ENCODE data around the gene SAGE1.
"Not testable (repeated sequence)": the region's sequence is repeated elsewhere in the genome, so short reads cannot be mapped to it uniquely, and the experiment has no call there.

The SAGE1 gene

GRCh38 chrX:135893294-135893817, at the start of gene SAGE1, which contains the start of gene CT45A10:
TSS of gene SAGE1 (plus strand) at chrX:135893716. CDS start at chrX:135896243, 2,527 bp downstream.
TSS of gene CT45A10 (minus strand) at chrX:135893444. CDS start at chrX:135885344, 8,100 bp downstream.
- in situ Hi-C loops (cut with MboI; ENCODE audit: low sequenced_read_pairs), result no loop called here

GRCh38 chrX:135854438-135854837, 39.1 kb upstream of the SAGE1 start, which contains the start of gene CT45A8:
TSS of gene CT45A8 (minus strand) at chrX:135854538. CDS start at chrX:135850783, 3,755 bp downstream.
- in situ Hi-C loops (cut with MboI; ENCODE audit: low sequenced_read_pairs), result not testable (repeated sequence)

- in situ Hi-C loops (cut with MboI; ENCODE audit: low sequenced_read_pairs), result not testable (repeated sequence)
These were observed 21.8 kb upstream of the SAGE1 start, which contains the start of gene CT45A9 for GRCh38 chrX:135871712-135872111. TSS of gene CT45A9 (minus strand) at chrX:135871812. CDS start at chrX:135868061, 3,751 bp downstream.

- in situ Hi-C loops (cut with MboI; ENCODE audit: low sequenced_read_pairs), result not testable (repeated sequence)
These were observed 10.8 kb upstream of the SAGE1 start for GRCh38 chrX:135882741-135883140.

GRCh38 chrX:135888230-135888629, 5.3 kb upstream of the SAGE1 start:
- in situ Hi-C loops (cut with MboI; ENCODE audit: low sequenced_read_pairs), result not testable (repeated sequence)

- in situ Hi-C loops (cut with MboI; ENCODE audit: low sequenced_read_pairs), result not testable (repeated sequence)
These were observed 4.5 kb upstream of the SAGE1 start for GRCh38 chrX:135888976-135889375.

- in situ Hi-C loops (cut with MboI; ENCODE audit: low sequenced_read_pairs), result no loop called here
These were observed 3.4 kb upstream of the SAGE1 start for GRCh38 chrX:135890087-135890585.

GRCh38 chrX:135892781-135893180, 735 bp upstream of the SAGE1 start:
- in situ Hi-C loops (cut with MboI; ENCODE audit: low sequenced_read_pairs), result no loop called here

- in situ Hi-C loops (cut with MboI; ENCODE audit: low sequenced_read_pairs), result no loop called here
These were observed 16.7 kb downstream of the SAGE1 start for GRCh38 chrX:135910251-135910650.

GRCh38 chrX:135914404-135914803, 20.9 kb downstream of the SAGE1 start:
- in situ Hi-C loops (cut with MboI; ENCODE audit: low sequenced_read_pairs), result no loop called here

GRCh38 chrX:135920516-135920915, 27.0 kb downstream of the SAGE1 start:
- in situ Hi-C loops (cut with MboI; ENCODE audit: low sequenced_read_pairs), result not testable (repeated sequence)

- in situ Hi-C loops (cut with MboI; ENCODE audit: low sequenced_read_pairs), result no loop called here
These were observed 29.8 kb downstream of the SAGE1 start for GRCh38 chrX:135923353-135923752.

GRCh38 chrX:135927897-135928296, 34.4 kb downstream of the SAGE1 start:
- in situ Hi-C loops (cut with MboI; ENCODE audit: low sequenced_read_pairs), result no loop called here

- in situ Hi-C loops (cut with MboI; ENCODE audit: low sequenced_read_pairs), result no loop called here
These were observed 38.4 kb downstream of the SAGE1 start for GRCh38 chrX:135931644-135932487.

GRCh38 chrX:135944486-135944885, 51.0 kb downstream of the SAGE1 start:
- in situ Hi-C loops (cut with MboI; ENCODE audit: low sequenced_read_pairs), result no loop called here

- in situ Hi-C loops (cut with MboI; ENCODE audit: low sequenced_read_pairs), result no loop called here
These were observed 57.8 kb downstream of the SAGE1 start for GRCh38 chrX:135951291-135951690.

All from HL-60/S4 treated with phorbol 12-myristate 13-acetate at 8.2 ng/mL for 4 days and 3 days (cell line).